GM23338 (cell line): ENCODE data around the gene NRCAM. TPM values are rescaled to one million over a fixed set of nuclear protein-coding genes. Genes with fewer than 3 reads are reported as not detected.

Source experiments
- ATAC-seq: fragments of 200-7000 bp; cut with Tn5 transposase; 3 replicates; pipeline ENCODE4 v1.9.1; 2020
- DNase-seq: peaks from one replicate; pipeline ENCODE4 v3.0.0-alpha.2; 2015; ENCODE audit warnings: low spot score
- H2AFZ ChIP-seq: fragments of 200-600 bp; sonication (generic); 2 replicates; pipeline ENCODE4 v1.8.0; 2016; ENCODE audit warnings: antibody characterized with exemption, mild to moderate bottlenecking, moderate library complexity
- H3F3A ChIP-seq: fragments of 200-600 bp; sonication (generic); replicated peaks from 2 replicates; pipeline ENCODE4 v1.8.0; 2017; ENCODE audit warnings: antibody characterized with exemption, mixed run types, low read depth
- H3K27ac ChIP-seq: fragments of 200-600 bp; sonication (generic); 2 replicates; pipeline ENCODE4 v1.6.1; 2016; ENCODE audit warnings: low read depth
- H3K27me3 ChIP-seq: fragments of 200-600 bp; sonication (generic); 2 replicates; pipeline ENCODE4 v1.8.0; 2016; ENCODE audit warnings: mild to moderate bottlenecking, mixed run types, moderate library complexity; ENCODE audit not compliant: insufficient read depth
- H3K36me3 ChIP-seq: fragments of 200-600 bp; sonication (generic); 2 replicates; pipeline ENCODE4 v1.8.0; 2016; ENCODE audit warnings: mild to moderate bottlenecking; ENCODE audit not compliant: insufficient read depth
- H3K4me1 ChIP-seq: fragments of 200-600 bp; sonication (generic); 2 replicates; pipeline ENCODE4 v1.8.0; 2016; ENCODE audit warnings: mild to moderate bottlenecking, moderate library complexity; ENCODE audit not compliant: insufficient read depth
- H3K4me2 ChIP-seq: fragments of 200-600 bp; sonication (generic); 2 replicates; pipeline ENCODE4 v1.7.1; 2017; ENCODE audit warnings: mixed run types
- H3K4me3 ChIP-seq: fragments of 200-600 bp; sonication (generic); 2 replicates; pipeline ENCODE4 v1.6.1; 2016; ENCODE audit warnings: mixed run types
- H3K79me2 ChIP-seq: fragments of 200-600 bp; sonication (generic); replicated peaks from 2 replicates; pipeline ENCODE4 v1.8.0; 2017; ENCODE audit warnings: mild to moderate bottlenecking; ENCODE audit not compliant: insufficient read depth
- H3K9me2 ChIP-seq: fragments of 200-600 bp; sonication (generic); 2 replicates; pipeline ENCODE4 v1.8.0; 2017; ENCODE audit not compliant: insufficient read depth
- H4K20me1 ChIP-seq: fragments of 200-600 bp; sonication (generic); replicated peaks from 2 replicates; pipeline ENCODE4 v1.8.0; 2017; ENCODE audit warnings: mild to moderate bottlenecking; ENCODE audit not compliant: insufficient read depth
- H3K27ac Mint-ChIP-seq: 2 replicates; pipeline ENCODE4 v1.8.0; 2020; ENCODE audit warnings: inconsistent platforms, mild to moderate bottlenecking, moderate library complexity, mixed read lengths
- H3K27me3 Mint-ChIP-seq: 3 replicates; pipeline ENCODE4 v1.8.0; 2022; ENCODE audit warnings: low read depth, mild to moderate bottlenecking, moderate library complexity, mixed read lengths, inconsistent platforms; ENCODE audit not compliant: insufficient read depth, poor library complexity
- H3K36me3 Mint-ChIP-seq: 3 replicates; pipeline ENCODE4 v1.8.0; 2021; ENCODE audit warnings: low read depth, mild to moderate bottlenecking, inconsistent platforms, moderate library complexity, mixed read lengths
- H3K4me1 Mint-ChIP-seq: 3 replicates; pipeline ENCODE4 v1.8.0; 2020; ENCODE audit warnings: mild to moderate bottlenecking, inconsistent platforms, mixed read lengths
- H3K4me3 Mint-ChIP-seq: 3 replicates; pipeline ENCODE4 v1.8.0; 2021; ENCODE audit warnings: moderate library complexity, mild to moderate bottlenecking, inconsistent platforms, mixed read lengths
- H3K9me3 Mint-ChIP-seq: 3 replicates; pipeline ENCODE4 v1.8.0; 2020; ENCODE audit warnings: moderate library complexity, mild to moderate bottlenecking, inconsistent platforms, mixed read lengths
- CREB1 ChIP-seq: fragments of 250-450 bp; sonication (Bioruptor Pico); IDR thresholded peaks from 2 replicates; pipeline ENCODE4 v1.5.0; 2020; ENCODE audit warnings: low read depth, mild to moderate bottlenecking, moderate library complexity
- ETS1 ChIP-seq: IDR thresholded peaks from 2 replicates; pipeline ENCODE4 v1.6.1; 2016; ENCODE audit warnings: antibody characterized with exemption
- EZH2 ChIP-seq: fragments of 200-600 bp; sonication (generic); IDR thresholded peaks from one replicate; pipeline ENCODE4 v1.8.0; 2017; ENCODE audit warnings: antibody characterized with exemption, mild to moderate bottlenecking, low read depth; ENCODE audit not compliant: unreplicated experiment
- EZH2phosphoT487 ChIP-seq: fragments of 200-600 bp; sonication (generic); IDR thresholded peaks from one replicate; pipeline ENCODE4 v1.8.1; 2018; ENCODE audit warnings: antibody characterized with exemption; ENCODE audit not compliant: unreplicated experiment
- JUNB ChIP-seq: IDR thresholded peaks from one replicate; pipeline ENCODE4 v1.6.1; 2016; ENCODE audit warnings: antibody characterized with exemption; ENCODE audit not compliant: unreplicated experiment
- NANOG ChIP-seq: IDR thresholded peaks from 2 replicates; pipeline ENCODE4 v1.6.1; 2016; ENCODE audit warnings: antibody characterized with exemption, borderline replicate concordance
- POLR2AphosphoS5 ChIP-seq: IDR thresholded peaks from 2 replicates; pipeline ENCODE4 v1.6.1; 2016; ENCODE audit warnings: antibody characterized with exemption, low read depth
- STAT1 ChIP-seq: IDR thresholded peaks from one replicate; pipeline ENCODE4 v1.6.1; 2016; ENCODE audit warnings: antibody characterized with exemption; ENCODE audit not compliant: unreplicated experiment
- ZNF114 ChIP-seq: fragments of 250-450 bp; sonication (Bioruptor Pico); IDR thresholded peaks from 2 replicates; pipeline ENCODE4 v1.5.0; 2020; ENCODE audit warnings: mild to moderate bottlenecking, moderate library complexity
- ZNF331 ChIP-seq: fragments of 250-450 bp; sonication (Bioruptor Pico); IDR thresholded peaks from 2 replicates; pipeline ENCODE4 v1.5.0; 2020; ENCODE audit warnings: low read depth, mild to moderate bottlenecking, moderate library complexity
- ZNF462 ChIP-seq: fragments of 250-450 bp; sonication (Bioruptor Pico); IDR thresholded peaks from 2 replicates; pipeline ENCODE4 v1.5.0; 2020; ENCODE audit warnings: mild to moderate bottlenecking, moderate library complexity
- polyA plus RNA-seq: library from polyadenylated mRNA; unstranded; fragments of >200 nt; fragmentation: Nextera tagmentation; extraction: Ambion mirVana; gene quantifications from 2 replicates; pipeline ENCODE4 v1.2.1, GENCODE V29; 2016
- total RNA-seq: library from RNA; depleted of rRNA; stranded (reverse); fragments of >200 nt; shearing (Covaris generic); gene quantifications from 2 replicates; pipeline ENCODE4 v1.2.3, GENCODE V29; 2014
- TF ChIP-seq, protein P1 (sequence below): IDR thresholded peaks from one replicate; pipeline ENCODE4 v1.6.1; 2018; ENCODE audit warnings: antibody characterized with exemption; ENCODE audit not compliant: unreplicated experiment
- TF ChIP-seq, protein P2 (sequence below), 2 experiments: fragments of 200-600 bp in 1 of 2; sonication (generic) in 1 of 2; conservative IDR thresholded peaks; 2 replicates each; pipeline versions ENCODE4 v1.5.1 to v1.6.1; 2016 to 2017; ENCODE audit warnings: antibody characterized with exemption in 2 of 2, low read depth in 2 of 2, mild to moderate bottlenecking in 2 of 2, moderate library complexity in 1 of 2

Gene NRCAM
- total and polyA plus RNA-seq, 2 experiments from 2014 or later = 2.5 to 6.8 TPM

DNA sequence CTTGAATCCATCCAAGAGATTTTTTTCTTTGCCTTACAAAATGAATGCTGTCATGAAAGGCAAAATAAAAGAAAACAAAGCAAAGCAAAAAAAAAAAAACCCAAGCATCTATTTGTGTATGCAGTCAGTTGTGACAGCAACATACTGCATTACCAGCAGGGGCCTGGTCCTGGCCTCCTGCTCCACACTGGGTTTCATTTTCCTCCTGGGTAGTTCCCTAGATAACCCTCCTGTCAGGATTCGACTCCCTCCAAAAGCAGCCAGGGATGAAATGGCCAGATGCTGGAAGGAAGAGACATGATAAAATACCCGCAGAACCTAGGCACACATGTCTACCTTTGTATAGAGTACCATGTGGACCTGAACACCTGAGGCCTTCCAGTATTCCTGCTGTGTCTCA is 148.6 kb downstream of the NRCAM start (continued):
- no peak for TF ChIP-seq POLR2AphosphoS5

- ATAC-seq (no peak), DNase-seq (no peak)
- H3K27ac ChIP-seq = no peak overlapping the region
- H3K4me2 ChIP-seq = no peak overlapping the region
- H3K36me3 ChIP-seq = no peaks in the 10 kb centered on the region
- no peak overlapping the region for H3K4me3 ChIP-seq
- no peak overlapping the region for H3K4me3 Mint-ChIP-seq
- H3K27me3 ChIP-seq = no peaks in the 10 kb centered on the region
- H4K20me1 ChIP-seq = no peaks in the 10 kb centered on the region
- peaks cover 26% of the 10 kb centered on the region for H3K4me1 Mint-ChIP-seq
- H3K9me3 Mint-ChIP-seq = no peaks in the 10 kb centered on the region
- no peaks in the 10 kb centered on the region for H3F3A ChIP-seq
- no peaks in the 10 kb centered on the region for H3K36me3 Mint-ChIP-seq
- peaks cover 17% of the 10 kb centered on the region for H3K4me1 ChIP-seq
- TF ChIP-seq STAT1 = no peak
- TF ChIP-seq, protein P1, sequence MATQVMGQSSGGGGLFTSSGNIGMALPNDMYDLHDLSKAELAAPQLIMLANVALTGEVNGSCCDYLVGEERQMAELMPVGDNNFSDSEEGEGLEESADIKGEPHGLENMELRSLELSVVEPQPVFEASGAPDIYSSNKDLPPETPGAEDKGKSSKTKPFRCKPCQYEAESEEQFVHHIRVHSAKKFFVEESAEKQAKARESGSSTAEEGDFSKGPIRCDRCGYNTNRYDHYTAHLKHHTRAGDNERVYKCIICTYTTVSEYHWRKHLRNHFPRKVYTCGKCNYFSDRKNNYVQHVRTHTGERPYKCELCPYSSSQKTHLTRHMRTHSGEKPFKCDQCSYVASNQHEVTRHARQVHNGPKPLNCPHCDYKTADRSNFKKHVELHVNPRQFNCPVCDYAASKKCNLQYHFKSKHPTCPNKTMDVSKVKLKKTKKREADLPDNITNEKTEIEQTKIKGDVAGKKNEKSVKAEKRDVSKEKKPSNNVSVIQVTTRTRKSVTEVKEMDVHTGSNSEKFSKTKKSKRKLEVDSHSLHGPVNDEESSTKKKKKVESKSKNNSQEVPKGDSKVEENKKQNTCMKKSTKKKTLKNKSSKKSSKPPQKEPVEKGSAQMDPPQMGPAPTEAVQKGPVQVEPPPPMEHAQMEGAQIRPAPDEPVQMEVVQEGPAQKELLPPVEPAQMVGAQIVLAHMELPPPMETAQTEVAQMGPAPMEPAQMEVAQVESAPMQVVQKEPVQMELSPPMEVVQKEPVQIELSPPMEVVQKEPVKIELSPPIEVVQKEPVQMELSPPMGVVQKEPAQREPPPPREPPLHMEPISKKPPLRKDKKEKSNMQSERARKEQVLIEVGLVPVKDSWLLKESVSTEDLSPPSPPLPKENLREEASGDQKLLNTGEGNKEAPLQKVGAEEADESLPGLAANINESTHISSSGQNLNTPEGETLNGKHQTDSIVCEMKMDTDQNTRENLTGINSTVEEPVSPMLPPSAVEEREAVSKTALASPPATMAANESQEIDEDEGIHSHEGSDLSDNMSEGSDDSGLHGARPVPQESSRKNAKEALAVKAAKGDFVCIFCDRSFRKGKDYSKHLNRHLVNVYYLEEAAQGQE = no peak
- no peak for TF ChIP-seq ZNF331 (CRISPR knock-in tag)
- no peak for TF ChIP-seq EZH2phosphoT487
- TF ChIP-seq EZH2 = no peak
- TF ChIP-seq POLR2AphosphoS5 = no peak
- TF ChIP-seq ZNF462 (CRISPR knock-in tag) = no peak
- no peak for TF ChIP-seq NANOG
- TF ChIP-seq ETS1 = no peak
- TF ChIP-seq, protein P2, sequence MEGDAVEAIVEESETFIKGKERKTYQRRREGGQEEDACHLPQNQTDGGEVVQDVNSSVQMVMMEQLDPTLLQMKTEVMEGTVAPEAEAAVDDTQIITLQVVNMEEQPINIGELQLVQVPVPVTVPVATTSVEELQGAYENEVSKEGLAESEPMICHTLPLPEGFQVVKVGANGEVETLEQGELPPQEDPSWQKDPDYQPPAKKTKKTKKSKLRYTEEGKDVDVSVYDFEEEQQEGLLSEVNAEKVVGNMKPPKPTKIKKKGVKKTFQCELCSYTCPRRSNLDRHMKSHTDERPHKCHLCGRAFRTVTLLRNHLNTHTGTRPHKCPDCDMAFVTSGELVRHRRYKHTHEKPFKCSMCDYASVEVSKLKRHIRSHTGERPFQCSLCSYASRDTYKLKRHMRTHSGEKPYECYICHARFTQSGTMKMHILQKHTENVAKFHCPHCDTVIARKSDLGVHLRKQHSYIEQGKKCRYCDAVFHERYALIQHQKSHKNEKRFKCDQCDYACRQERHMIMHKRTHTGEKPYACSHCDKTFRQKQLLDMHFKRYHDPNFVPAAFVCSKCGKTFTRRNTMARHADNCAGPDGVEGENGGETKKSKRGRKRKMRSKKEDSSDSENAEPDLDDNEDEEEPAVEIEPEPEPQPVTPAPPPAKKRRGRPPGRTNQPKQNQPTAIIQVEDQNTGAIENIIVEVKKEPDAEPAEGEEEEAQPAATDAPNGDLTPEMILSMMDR (conservative IDR thresholded peaks at IDR 0.05; ENCODE audit: low read depth in 2 of 2) = no peak
- TF ChIP-seq CREB1 (CRISPR knock-in tag) = no peak
- TF ChIP-seq JUNB = no peak
- TF ChIP-seq ZNF114 (CRISPR knock-in tag) = no peak
- H3K79me2 ChIP-seq = no peaks in the 10 kb centered on the region
- no peaks in the 10 kb centered on the region for H3K27me3 Mint-ChIP-seq
- no peak overlapping the region for H2AFZ ChIP-seq
- no peaks in the 10 kb centered on the region for H3K9me2 ChIP-seq
- no peak overlapping the region for H3K27ac Mint-ChIP-seq
Measured at GRCh38 chr7:108307194-108307593, 149.0 kb downstream of the NRCAM start.
